Measurements from ENCODE around the gene RSBN1L.
"Not testable (repeated sequence)": the region's sequence is repeated elsewhere in the genome, so short reads cannot be mapped to it uniquely, and the experiment has no call there.

GRCh38 chr7:77717566-77717965 lies 21.3 kb downstream of the RSBN1L start:
- TF ChIP-seq CTCF (conservative IDR thresholded peaks at IDR 0.05 in 1 of 2, IDR thresholded peaks at IDR 0.05 in 1 of 2; ENCODE audit: low read depth in 1 of 2, low read length in 2 of 2); EZH2 (IDR thresholded peaks at IDR 0.05; ENCODE audit: low read length, missing control alignments): not testable (repeated sequence)

Measured in fibroblast of lung (primary cell).